ENCODE data around the gene FRMD5.
A peak's percentile ranks its signal among the peaks of the same experiment; 100 is the strongest.
"Not testable (repeated sequence)": the region's sequence is repeated elsewhere in the genome, so short reads cannot be mapped to it uniquely, and the experiment has no call there.

The FRMD5 gene

DNA sequence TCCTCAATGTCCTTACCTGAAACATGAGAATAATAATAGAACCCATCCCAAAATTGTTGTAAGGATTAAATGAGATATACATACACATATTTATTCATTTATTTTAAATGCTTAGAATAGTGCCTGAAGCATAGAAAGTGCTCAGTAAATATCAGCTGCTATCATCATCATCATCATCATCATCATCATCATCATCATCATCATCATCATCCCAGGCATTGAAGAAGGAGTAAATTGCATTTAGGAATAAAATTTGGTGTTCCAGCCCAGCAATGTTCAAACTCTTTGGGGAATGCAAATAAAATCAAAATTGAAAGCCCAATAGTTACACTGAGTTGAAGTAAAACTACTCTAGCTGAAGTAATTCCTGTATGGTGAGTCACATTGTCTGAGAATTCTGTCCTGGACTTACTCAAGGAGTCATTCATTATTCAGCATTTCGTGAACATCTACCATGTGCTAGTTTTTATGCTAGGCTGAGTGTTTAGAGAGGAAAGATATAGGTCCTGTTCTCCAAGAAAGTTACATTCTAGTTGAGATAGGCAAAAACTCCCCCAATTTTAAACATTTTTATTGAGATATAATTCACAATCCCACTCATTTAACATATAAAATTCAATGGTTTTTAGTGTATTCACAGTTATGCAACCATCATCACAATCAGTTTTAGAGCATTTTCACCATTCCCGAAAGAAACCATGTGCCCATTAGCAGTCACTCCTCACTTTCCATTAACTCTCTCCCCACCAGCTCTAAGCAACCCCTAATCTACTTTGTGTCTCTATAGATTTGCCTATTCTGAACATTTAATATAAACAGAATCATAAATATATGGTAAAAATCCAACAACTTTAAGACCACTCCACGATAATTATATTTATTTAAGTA is 107.2 kb downstream of the FRMD5 start:
- DNase-seq, result no peak

DNA sequence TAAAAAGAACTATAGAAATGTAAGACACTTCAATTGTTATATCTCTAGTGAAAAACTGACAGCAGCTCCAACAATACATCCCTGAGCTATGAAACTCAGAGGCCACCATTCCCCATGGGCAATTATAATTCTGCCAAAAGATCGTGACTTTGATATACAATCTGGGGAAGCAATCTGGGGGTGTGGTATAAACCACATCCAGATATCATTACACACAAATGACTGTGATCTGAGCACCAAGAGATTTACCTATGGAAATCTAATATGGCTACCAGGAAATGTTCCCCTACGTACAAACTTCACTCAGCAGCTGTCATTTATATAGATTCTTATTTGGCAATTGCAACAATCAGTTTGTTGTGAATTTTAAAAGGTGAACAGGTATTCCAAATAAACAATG is 110.3 kb downstream of the FRMD5 start:
- DNase-seq, result no peak

- DNase-seq, result no peak
These were observed 110.9 kb downstream of the FRMD5 start for GRCh38 chr15:44084171-44084570.

DNA sequence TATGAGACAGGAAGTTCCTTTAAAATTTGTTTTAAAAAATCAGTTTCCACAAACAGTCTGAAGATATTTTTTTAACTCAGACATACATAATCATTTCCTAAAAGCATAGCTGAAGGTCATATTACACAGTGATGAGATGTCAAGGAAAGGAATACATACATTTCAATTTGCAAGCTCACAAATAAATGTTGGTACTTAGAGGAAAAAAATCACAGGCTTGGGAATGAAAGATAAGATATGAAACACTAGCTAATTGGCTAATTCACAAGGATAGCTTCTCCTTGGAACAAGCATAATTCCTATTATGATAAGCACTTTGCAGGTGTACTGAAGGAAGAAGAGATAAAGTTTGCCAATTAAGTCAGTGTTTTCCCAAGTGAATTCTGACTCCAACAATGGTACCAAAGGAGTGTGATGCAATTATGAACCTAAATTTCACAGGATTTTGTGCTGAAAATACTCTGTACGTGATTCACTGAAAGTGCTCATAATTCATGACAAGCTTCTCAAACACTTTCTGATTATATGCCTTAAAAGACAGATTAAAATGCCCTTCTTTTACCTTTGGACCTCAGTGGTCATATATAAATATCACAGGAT is 112.4 kb downstream of the FRMD5 start:
- DNase-seq, result no peak

- no peak for DNase-seq
These were observed 113.8 kb downstream of the FRMD5 start for GRCh38 chr15:44081026-44082013.

DNA sequence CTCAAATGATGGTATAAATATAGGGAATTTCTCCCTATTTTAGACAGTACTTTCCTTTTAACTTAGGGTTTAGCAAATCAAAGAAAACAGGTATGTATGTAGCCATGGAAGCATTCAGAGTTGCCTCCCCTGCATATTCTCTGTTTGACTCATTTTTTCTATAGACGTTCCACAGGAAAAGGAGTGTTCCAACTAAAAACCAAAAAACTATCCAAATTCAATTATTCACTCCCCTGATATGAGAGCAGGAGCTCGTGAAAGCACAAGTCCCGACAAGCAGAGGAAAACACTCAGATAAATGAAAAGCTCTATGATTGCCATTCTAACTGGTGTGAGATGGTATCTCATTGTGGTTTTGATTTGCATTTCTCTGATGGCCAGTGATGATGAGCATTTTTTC is 119.5 kb downstream of the FRMD5 start:
- no peak for DNase-seq

GRCh38 chr15:44069489-44069888 is 125.6 kb downstream of the FRMD5 start:
- DNase-seq, result no peak

DNA sequence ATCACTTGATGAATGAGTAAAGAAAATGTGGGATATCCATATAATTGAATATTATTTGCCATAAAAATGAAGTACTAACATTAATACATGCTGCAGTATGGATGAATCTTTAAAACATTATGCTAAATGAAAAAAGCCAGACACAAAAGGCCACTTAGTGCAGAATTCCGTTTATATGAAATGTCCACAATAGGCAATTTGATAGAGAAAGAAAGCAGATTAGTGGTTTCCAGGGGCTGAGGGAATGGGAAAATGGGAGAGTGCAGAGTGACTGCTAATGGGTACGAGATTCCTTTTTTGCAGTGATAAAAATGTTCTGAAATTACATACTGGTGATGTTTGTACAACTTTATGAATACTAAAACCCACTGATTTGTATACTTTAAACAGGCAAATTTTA is 126.7 kb downstream of the FRMD5 start:
- DNase-seq, result no peak

DNA sequence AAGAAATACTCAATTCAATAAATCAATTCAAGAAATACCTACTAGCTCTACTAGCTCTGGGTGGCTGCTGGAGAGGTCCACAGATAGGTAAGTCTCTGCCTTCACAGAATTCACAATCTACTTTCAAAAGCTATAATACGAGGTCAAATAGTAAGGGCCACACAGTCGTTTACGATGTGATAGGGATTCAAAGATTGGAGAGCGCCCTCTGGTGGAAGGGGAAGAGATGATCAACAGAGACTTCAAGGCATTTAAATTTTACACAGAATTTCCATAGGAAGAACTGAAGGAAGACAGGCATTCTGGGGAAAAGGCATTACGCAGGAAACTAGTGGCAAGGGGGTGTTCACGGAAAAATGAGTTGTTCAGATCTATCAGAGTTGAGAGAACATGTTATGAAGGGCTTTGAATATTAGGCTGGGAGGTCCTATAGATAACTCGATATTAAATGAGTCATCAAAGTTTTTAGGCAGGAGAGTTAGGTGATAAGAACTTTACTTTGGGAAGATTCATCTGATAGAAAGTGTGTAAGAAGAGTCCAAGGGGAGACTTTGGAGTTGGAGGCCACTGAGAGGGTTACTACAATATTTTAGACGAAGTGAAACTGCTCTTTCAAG is 128.8 kb downstream of the FRMD5 start:
- peak; percentile 2 for DNase-seq

DNA sequence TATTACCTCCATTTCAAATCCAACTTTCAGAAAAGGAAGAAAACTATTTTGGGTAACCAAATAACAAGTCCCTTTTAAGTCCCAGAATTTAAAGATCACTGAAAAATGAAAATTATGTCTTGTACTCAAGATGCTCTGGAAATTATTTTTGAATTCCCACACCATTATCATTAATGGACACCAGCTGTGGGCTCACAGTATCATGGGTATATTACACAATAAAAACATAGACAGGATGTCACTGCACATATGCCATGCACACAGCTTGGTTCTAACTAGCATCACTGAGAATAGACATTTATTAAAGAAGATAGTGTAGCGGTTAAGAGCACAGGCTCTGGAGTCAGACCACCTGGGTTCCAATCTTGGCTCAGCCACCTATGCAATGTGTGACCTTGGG is 130.4 kb downstream of the FRMD5 start:
- DNase-seq, result no peak

- DNase-seq, result no peak
These were observed 136.9 kb downstream of the FRMD5 start for GRCh38 chr15:44058126-44058525.

GRCh38 chr15:44045661-44046060 is 149.4 kb downstream of the FRMD5 start:
- DNase-seq, result no peak

GRCh38 chr15:44045217-44045616 is 149.9 kb downstream of the FRMD5 start:
- DNase-seq, result no peak

- DNase-seq, result no peak
These were observed 156.3 kb downstream of the FRMD5 start for GRCh38 chr15:44038755-44039191.

- no peak for DNase-seq
These were observed 159.0 kb downstream of the FRMD5 start for GRCh38 chr15:44035781-44036699.

DNA sequence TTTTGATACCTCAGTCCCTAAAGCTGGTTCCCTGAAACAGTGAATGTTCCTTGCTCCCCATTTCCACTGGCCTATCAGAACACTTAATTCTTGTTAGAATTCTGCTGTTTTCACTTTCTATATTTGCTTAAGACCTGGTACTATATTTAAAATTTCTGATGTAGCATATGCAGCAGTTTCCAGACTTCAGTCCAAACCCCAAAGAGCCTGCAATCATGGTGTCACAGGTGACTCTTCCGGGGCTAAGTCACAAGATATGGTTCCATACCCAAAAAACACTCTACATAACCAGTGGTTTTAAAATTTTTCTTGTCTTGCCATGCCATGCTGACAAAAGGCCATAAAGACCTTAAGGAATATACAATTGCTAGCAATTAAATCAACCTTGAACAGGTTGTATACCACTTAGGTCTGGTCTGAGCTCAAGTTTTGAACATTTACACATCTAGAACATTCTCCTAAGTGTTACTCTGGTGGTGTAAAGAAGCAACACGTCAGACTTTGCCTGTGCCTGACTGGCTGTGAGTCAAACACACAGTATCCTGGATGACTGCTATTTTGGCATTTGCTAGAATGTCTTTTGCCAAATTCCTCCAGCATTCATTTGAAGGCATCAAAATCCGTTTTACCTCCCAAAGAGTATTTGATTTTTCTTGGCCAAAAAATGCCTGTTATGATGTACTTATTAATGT is 160.0 kb downstream of the FRMD5 start:
- DNase-seq, result no peak

- DNase-seq, result no peak
These were observed 160.7 kb downstream of the FRMD5 start for GRCh38 chr15:44034334-44034733.

- no peak for DNase-seq
These were observed 161.2 kb downstream of the FRMD5 start for GRCh38 chr15:44033894-44034293.

- DNase-seq, result not testable (repeated sequence)
These were observed 162.3 kb downstream of the FRMD5 start for GRCh38 chr15:44032820-44033219.

GRCh38 chr15:44029940-44030568 is 165.0 kb downstream of the FRMD5 start:
- DNase-seq, result no peak

All from NCI-H1092 (cell line).